Stimulated activated CD4-positive, alpha-beta T cell treated with anti-CD3 and anti-CD28 coated beads, Interleukin-2, amount 100 ng/mL, for 24 hours (primary cell): ENCODE results near the gene ZBTB18.

Experiments
- DNase-seq, 2 donors: peaks; one replicate each; pipeline ENCODE4 v3.0.0-alpha.2; 2020

The ZBTB18 gene

GRCh38 chr1:244064621-244065020, 13.5 kb downstream of the ZBTB18 start:
- DNase-seq: no peak

- no peak for DNase-seq
Measured at GRCh38 chr1:244065063-244065793, 14.1 kb downstream of the ZBTB18 start.

- no peak for DNase-seq
Measured at GRCh38 chr1:244065960-244066388, 14.9 kb downstream of the ZBTB18 start.

GRCh38 chr1:244066954-244067716, 16.1 kb downstream of the ZBTB18 start:
- no peak for DNase-seq

- no peak for DNase-seq
Measured at GRCh38 chr1:244067893-244068292, 16.8 kb downstream of the ZBTB18 start.

GRCh38 chr1:244068567-244068966, 17.5 kb downstream of the ZBTB18 start:
- DNase-seq: no peak

- DNase-seq: no peak
Measured at GRCh38 chr1:244069326-244069898, 18.3 kb downstream of the ZBTB18 start.

- peak; percentile 28 to 53 for DNase-seq
Measured at GRCh38 chr1:244074559-244075171, 23.6 kb downstream of the ZBTB18 start.

GRCh38 chr1:244075247-244075722, 24.2 kb downstream of the ZBTB18 start:
- DNase-seq: no peak

GRCh38 chr1:244076740-244077139, 25.7 kb downstream of the ZBTB18 start:
- DNase-seq: no peak

- no peak for DNase-seq
Measured at GRCh38 chr1:244077473-244078220, 26.6 kb downstream of the ZBTB18 start.

GRCh38 chr1:244080343-244080929, 29.4 kb downstream of the ZBTB18 start:
- DNase-seq: no peak

- DNase-seq: no peak
Measured at GRCh38 chr1:244082969-244083368, 31.9 kb downstream of the ZBTB18 start.

GRCh38 chr1:244083383-244083943, 32.4 kb downstream of the ZBTB18 start:
- no peak for DNase-seq

GRCh38 chr1:244084763-244085162, 33.7 kb downstream of the ZBTB18 start:
- DNase-seq: no peak

- no peak for DNase-seq
Measured at GRCh38 chr1:244085891-244086290, 34.8 kb downstream of the ZBTB18 start.

- no peak for DNase-seq
Measured at GRCh38 chr1:244087021-244087560, 36.0 kb downstream of the ZBTB18 start.

GRCh38 chr1:244087611-244088010, 36.5 kb downstream of the ZBTB18 start:
- no peak for DNase-seq

- DNase-seq: no peak
Measured at GRCh38 chr1:244088161-244088560, 37.1 kb downstream of the ZBTB18 start.

- DNase-seq: no peak
Measured at GRCh38 chr1:244089561-244089960, 38.5 kb downstream of the ZBTB18 start.

- no peak for DNase-seq
Measured at GRCh38 chr1:244090645-244091044, 39.6 kb downstream of the ZBTB18 start.
